Renal pelvis (tissue), 4 donors: ENCODE results near the gene NUDT1. TPM values are rescaled to one million over a fixed set of nuclear protein-coding genes. Genes with fewer than 3 reads are reported as not detected.
A peak's percentile ranks its signal among the peaks of the same experiment; 100 is the strongest.

ENCODE experiments used
- DNase-seq: peaks from one replicate; pipeline ENCODE4 v3.0.0-alpha.2; 2013
- polyA plus RNA-seq, 3 donors: library from polyadenylated mRNA; unstranded; fragments of 120-200 nt; gene quantifications; one replicate each; pipeline ENCODE4 v1.2.1, GENCODE V29; 2013; ENCODE audit not compliant: insufficient read length in 3 of 3

NUDT1 gene
- polyA plus RNA-seq, 3 donors = 24.0 to 26.9 (median 25.4) TPM

GRCh38 chr7:2219136-2219535 lies 22.9 kb upstream of the NUDT1 start:
- DNase-seq = no peak

GRCh38 chr7:2219606-2220005 lies 22.4 kb upstream of the NUDT1 start:
- no peak for DNase-seq

GRCh38 chr7:2220030-2220429 lies 22.0 kb upstream of the NUDT1 start:
- no peak for DNase-seq

- DNase-seq = no peak
Observed at GRCh38 chr7:2220506-2220905, 21.5 kb upstream of the NUDT1 start.

DNA sequence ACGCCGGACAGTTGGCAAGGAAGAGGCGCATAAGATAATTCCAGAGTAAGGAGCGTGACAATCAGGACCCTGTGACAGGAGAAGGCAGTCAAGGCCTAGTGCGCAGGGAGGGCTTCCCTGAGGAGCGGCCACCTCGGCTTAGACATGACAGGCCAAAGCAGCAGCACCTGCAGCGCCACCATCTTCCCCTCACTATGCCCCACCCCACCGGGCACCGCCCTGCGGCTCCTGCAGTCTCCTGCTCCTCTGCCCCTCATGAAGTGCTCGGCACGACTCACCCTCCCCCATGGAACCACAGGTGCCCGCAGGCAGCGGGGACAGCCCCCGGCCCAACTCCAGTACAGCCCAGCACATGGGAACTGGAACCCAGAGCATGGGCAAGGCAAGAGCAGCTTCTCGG lies 21.1 kb upstream of the NUDT1 start:
- no peak for DNase-seq

DNA sequence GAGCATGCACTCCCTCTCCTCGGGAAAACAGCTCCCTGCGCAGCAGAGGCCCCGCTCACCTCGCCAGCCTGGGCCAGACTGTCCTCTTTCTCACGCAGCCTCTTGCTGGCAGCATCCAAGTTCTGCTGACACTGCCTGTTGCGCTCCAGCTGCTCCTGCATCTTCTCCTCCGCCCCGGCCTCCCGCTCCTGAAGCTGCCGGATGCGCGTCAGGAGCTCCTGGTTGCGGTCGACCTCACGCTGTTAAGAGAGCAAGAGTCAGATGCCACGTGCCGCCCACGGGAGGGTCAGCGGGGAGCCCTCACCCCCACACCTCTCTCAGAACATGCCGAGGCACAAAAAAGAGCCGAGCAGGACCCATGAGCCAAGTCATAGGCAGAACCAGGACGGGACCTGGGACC lies 19.5 kb upstream of the NUDT1 start:
- DNase-seq = no peak

DNA sequence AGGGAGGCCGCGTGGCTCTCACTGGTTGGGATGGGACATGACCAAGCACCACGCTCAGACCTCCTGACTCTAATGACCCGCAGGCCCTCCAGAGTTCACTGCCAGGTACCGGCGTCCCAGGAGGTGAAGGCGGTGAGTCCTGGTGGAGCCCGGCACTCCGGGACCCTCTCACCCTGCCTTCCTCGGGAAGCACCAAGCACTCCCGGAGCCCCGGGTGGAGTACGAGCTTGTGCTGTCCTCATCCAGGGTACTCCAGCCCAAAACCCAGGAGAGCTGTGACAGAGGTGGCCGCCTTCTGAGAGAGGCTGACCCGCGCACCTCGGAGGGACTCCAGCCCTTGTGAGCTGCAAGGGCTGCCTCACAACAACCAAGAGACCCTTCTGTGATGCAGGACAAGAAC lies 18.7 kb upstream of the NUDT1 start:
- DNase-seq = no peak

DNA sequence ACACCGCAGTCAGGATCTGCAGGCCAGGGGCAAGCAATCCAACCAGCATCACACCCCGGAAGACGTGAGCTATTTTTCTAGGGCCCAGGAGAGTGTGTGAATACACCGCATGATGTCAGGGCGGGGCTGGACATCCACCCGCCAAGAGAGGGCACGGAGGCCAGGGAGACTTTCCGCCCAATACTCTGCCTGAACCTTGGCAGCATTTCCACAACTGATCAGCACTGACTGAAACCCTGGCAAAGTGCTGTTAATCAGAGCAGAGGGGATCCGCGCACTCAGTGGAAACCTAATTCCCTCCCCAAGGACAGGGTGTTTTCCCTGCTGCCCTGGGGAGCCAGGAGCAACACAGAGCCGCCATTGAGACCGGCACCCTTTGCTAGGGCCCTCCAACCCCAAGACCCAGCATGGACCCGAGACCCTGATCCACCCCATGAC lies 17.5 kb upstream of the NUDT1 start:
- no peak for DNase-seq

DNA sequence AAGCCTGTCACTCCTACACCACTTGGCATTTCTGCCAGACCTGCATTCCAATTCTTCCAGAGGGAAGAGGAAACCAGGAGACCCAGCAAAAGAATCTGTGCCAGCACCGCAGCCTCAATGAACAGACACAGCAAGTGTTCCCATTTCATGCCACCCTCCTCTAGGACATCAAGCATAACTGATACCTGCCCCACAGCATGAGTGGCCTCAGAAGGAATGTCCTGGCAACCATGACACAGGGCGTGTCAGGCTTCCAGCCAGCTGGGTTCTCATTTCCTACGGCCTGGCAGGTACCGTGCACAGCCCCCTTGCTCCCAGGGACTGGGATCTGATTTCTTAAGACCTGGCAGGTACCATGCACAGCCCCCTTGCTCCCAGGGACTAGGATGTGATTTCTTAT lies 17.1 kb upstream of the NUDT1 start:
- DNase-seq = no peak

DNA sequence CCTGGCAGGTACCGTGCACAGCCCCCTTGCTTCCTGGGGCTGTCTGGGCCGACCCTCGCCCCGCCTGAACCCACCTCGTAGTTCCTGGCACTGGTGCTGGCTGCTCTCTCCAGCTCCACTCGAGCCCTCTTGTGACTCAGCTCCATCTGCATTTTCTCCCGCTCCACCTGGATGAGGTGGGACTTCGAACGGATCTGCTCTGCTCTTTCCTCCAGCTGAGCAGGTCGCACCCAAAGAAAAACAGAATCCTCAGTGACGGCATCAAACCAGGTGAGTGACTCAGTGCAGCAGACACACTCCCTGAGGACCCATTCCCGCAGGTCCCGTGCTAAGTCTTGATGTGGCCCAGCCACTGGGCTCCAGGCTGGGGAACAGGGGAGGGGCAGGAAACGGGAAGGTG lies 16.7 kb upstream of the NUDT1 start:
- DNase-seq = no peak

DNA sequence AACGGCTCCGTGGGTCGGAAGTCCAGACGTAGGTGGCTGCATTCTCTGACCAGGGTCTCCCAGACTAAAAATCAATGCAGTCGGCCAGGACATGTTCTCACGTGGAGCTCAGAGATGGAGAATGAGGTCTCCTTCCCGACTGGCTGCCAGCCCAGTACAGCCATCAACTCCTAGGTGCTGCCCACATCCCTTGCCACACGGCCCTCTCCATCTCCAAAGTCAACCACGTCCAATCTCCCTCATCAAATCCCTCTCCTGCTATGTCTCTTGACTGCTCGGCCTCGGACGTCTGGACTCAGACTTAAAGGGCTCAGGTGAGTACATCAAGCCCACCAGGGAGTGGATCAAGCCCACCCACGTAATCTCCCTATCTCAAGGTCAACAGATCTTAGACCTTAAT lies 16.2 kb upstream of the NUDT1 start:
- no peak for DNase-seq

DNA sequence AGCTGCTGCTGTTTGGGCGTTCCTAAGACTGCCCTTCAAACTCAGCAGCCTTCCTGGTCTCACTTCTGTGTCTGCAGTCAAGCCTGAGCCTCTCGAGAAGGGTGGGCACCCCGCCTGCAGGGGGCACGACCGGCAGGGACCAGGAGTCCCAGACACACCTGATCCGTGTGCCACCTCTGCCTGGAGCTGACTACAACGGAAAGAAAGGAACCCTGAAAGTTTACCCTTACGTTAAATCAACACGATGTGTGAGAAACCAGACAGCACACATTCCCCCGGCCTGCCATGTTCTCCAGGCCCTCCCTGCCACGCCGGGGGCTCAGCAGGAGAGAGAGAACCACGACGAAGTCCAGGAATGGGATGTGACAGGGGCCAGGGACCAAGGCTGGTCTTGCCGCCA lies 14.3 kb upstream of the NUDT1 start:
- no peak for DNase-seq

DNA sequence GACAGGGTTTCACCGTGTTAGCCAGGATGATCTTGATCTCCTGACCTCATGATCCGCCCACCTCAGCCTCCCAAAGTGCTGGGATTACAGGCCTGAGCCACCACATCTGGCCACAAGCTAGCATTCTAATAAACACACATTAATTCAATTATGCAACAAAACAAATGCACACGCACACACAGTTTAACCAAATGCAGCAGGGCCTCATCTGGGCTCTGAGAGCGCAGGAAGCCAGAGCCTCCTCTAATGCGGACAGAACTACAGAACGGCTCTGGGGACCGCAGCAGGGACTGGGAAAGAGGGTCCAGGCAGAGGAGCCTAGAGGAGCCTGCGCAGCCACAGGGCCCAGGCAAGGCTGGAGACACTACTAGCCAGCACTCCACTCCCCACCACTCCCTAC lies 13.1 kb upstream of the NUDT1 start:
- no peak for DNase-seq

DNA sequence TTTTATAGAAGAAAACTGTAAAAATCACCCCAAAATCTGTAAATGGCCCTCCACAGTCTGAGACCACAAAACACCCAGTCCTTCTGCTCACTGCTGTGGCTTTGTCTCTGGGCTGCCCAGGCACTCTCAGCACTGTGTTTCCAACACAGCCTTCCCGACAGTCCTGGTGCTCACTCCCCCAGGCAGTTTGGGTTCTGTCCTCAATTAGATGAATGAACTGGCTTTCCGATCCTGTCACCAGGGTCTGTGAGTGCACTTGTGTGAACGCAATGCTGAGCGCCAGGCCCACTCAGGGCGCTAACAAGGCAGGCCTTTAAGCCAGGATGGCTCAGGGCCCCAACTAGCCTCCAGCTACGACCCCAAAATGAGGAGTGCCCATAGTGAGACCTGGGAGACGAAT lies 12.6 kb upstream of the NUDT1 start:
- no peak for DNase-seq

GRCh38 chr7:2230226-2230625 lies 11.8 kb upstream of the NUDT1 start:
- no peak for DNase-seq

GRCh38 chr7:2230882-2231281 lies 11.1 kb upstream of the NUDT1 start:
- no peak for DNase-seq

DNA sequence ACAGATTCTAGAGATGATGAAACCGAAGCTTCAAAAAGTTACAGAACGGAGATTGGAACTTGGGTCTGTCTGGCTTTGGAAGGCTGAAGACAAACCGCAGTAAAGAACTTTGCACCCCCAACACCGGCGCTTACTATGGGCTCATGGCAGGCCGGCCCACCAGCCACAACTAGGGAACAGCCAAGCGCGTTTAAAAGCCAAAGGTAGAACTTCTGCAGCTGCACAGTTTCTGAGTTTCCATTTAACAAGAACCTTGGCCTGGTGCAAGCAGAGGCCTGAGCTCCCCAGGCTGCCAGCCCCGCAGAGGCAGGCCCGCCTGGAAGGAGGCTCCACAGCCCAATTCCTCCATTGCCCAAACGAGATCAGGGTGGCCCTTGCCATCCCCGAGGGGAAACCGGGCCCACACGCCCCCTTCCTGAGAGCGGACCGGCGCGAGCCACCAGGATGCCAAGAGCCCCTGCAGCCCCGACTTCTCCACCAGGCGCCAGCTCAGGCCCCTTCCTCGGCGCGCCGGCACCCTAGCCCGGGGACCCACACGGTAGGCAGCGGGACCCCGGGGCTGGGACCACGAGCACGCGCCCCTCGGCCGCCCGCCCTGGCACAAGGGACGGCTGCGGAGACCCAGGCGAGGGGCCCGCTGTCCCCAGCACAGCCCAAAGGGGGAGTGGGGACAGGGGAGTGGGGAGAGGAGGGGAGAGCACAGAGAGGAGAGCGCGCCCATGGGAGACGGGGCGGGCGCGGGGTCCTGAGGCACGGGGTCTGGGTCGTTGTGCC lies 9.8 kb upstream of the NUDT1 start:
- no peak for DNase-seq

DNA sequence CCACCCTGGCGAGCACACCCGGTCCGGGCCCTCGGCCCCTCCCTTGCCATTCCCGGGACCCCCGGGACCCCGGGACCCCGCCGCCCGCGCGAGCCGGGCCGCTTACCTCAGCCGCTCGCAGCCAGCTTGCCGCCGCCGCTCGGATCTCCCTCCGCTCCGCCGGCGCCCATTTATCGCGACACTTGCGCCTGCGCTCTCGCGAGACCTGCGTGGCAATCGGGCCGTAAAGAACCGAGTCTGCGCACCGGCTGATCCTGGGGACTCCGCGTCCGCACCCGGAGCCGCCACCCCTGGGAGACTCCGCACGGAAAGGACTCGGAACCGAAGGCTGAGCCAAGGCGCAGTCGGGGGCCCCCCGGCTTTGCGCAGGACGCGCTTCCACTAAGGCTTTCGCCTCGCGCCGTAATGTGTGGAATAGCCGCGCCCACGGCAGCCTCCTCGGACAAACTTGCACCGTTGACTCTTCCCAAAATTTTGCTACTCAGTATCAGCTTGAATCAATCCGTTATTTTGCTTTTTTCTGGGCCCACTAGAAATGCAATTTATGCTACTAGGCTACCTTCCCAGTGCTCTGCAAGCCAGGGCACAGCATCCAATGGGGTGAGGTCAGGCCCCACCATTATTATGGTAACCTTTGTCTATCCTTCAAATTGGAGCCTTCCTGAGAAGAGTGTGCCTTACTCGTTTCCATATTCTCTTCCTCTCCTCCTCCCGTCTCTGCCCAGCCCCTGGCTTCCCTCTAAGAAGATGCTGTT lies 9.1 kb upstream of the NUDT1 start, which contains the start of gene MAD1L1:
TSS of gene MAD1L1 (minus strand) at position 180 of the 755 bp plus-strand sequence. CDS start 2,812 bp downstream, outside the sequence.
- peak; percentile 88 for DNase-seq

DNA sequence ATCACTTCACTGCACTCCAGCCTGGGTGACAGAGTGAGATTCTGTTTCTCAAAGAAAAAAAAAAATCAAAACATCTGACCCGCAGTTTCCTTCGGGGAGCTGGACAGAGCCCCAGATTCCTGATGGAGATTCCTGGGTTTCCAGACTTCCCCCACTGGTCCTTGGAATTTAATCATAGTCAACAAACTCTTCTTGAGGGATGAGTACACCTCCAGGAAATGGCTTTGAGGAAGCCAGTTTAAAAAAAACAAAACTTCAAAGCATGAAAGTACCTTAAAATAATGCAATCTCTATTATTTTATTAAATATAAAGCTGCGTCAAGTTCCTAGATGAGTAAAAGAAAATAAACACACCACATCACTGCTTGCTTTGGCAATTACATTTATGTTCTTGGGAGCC lies 8.1 kb upstream of the NUDT1 start:
- DNase-seq = no peak

- no peak for DNase-seq
Observed at GRCh38 chr7:2237109-2237602, 4.9 kb upstream of the NUDT1 start.

DNA sequence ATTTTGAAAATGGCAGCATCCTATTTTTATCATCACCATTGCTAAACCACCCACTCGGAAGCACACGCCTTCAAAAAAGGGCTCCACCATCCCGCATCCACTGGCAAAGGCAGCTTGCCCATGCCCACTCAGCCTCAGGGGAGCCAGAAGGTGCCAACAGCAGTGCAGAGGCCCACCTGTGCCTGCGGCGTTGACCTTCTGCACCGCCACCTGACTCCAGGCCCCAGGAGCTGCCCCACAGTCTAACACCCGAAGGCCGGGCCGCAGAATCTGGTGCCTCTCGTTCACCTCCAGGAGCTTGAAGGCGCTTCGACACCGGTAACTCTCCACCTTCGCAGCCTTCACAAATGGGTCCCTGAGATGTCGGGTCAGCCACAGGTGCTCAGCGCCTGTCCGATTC lies 2.8 kb upstream of the NUDT1 start:
- DNase-seq = no peak

DNA sequence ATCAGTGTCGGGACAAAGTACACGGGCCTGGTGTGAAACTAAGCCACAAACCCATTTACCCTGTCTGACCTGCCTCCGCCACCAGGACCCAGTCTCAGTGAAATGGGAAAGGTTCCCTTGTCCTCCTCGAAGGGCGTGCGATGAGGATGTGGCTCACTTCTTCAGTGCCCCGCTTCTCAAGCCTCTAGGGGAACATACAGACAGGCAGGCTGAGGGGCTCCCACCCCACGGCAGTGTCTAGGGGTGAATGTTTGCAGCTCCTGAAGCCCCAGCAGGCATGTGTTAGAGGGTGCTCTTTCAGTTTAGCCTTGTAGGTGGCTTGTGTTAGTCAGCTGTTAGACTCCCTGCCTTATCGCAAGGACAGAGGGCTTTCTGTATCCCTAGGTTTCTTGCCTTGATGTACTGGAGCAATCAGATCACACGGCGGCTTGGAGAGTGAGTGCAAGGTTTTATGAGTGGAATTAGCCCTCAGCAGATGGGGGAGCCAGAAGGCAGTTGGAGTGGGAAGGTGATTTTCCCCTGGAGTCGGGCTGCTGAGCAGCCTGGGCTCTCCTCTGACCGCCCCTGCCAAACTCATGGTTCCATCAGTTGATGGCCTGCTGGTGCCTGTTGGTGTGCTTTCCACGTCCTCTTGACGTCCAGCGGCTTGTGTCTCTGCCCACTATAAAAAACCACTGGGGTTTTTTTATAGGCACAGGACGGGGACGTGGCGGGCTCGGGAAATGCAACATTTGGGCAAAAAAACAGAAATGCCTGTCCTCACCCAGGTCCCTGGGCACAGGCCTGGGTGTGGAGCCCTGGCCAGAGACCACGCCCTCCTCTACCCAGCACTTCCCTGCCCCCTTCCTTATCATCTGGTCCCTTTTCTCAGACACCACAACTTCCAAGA lies 759 bp downstream of the NUDT1 start:
- no peak for DNase-seq
